GM21447 (cell line): ENCODE data around the gene CYP1A2.

Source experiments
- ATAC-seq: cut with Tn5 transposase; IDR thresholded peaks from one replicate; pipeline ENCODE4 v1.9.1; 2021; ENCODE audit not compliant: unreplicated experiment

The CYP1A2 gene

DNA sequence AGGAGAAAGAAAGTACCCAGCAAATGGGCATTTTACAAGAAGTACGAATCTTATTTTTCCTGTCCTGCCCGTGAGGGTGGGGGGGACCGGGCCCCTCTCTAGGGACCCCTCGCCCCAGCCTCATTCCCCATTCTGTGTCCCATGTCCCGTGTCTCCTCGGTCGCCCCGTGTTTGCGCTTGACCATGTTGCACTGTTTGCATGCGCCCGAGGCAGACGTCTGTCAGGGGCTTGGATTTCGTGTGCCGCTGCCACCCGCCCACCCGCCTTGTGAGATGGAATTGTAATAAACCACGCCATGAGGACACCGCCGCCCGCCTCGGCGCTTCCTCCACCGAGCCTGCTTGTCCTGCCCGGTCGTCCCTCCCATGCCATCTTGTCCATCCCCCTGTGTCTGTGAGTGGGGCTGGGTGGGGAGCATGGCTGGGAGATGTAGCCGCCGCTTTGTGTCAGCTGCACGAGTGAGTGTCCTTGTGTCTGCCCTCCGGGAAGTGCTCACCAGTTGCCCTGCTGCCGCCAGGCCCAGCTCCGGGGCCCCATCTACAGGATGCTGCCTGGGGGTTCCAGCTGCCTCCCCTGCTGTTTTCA, 54.3 kb downstream of the CYP1A2 start:
- ATAC-seq = no peak

DNA sequence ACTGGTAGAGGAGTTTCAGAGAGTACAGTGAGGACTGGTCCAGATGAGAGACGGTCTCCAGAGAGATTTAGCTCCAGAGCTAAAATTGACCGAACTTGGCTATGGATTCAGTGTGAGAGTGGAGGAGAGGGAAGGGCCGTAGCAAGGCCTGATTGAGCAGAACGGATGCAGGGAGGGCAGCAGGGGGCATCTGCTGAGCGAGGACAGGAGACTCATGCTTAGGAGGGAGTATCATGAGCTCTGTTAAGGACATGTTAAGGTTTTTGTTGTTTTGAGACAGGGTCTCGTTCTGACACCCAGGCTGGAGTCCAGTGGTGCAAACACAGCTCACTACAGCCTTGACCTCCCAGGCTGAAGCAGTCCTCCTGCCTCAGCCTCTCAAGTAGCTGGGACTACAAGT, 56.3 kb downstream of the CYP1A2 start:
- ATAC-seq = no peak
